Measurements from ENCODE around the gene GPRC6A. TPM values are rescaled to one million over a fixed set of nuclear protein-coding genes. Genes with fewer than 3 reads are reported as not detected.

Gene GPRC6A
- total and polyA plus RNA-seq, 10 of the 15 experiments (the other 5 are each of a cell fraction or from before 2014, with no cell fraction given), result not detected

DNA sequence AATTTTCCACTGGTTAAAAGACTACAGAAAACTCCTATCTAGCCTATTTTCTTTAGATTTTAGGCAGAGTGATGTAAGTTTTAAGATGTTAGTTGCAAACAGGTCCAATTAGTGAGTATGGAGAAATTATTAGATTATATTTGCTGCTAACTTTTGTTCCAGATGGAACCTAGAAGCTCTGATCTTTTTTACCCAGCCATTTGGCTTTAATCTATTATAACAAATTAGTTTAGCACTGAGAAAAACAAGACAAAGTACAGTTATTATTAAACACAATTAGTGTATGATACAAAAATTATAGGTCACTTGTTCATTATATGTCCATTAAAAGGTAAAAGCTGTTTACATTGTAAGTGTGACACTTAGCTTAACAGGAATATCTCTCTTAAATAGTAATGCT is 65.8 kb downstream of the GPRC6A start:
- Histone ChIP-seq H3K27ac (ENCODE audit: control insufficient read depth, insufficient read depth) (no peak overlapping the region), H3K9me3 (replicated peaks; ENCODE audit: control insufficient read depth, insufficient read depth, low read length) (no peaks in the 10 kb centered on the region), H2AFZ (ENCODE audit: control insufficient read depth, low read depth, low read length) (no peak overlapping the region), H4K20me1 (ENCODE audit: control insufficient read depth, insufficient read depth) (no peaks in the 10 kb centered on the region), H3K36me3 (ENCODE audit: control insufficient read depth in 2 of 2, insufficient read depth in 2 of 2, low read length in 1 of 2) (no peaks in the 10 kb centered on the region), H3K27me3 (replicated peaks in 1 of 2; ENCODE audit: control insufficient read depth in 2 of 2, insufficient read depth in 2 of 2, low read length in 1 of 2) (peaks cover 0 to 13% of the 10 kb centered on the region in 2 experiments; a peak in 3 of 4 replicates), H3K9ac (ENCODE audit: control insufficient read depth, insufficient read depth, low read length) (no peak overlapping the region), H3K79me2 (ENCODE audit: control insufficient read depth, insufficient read depth, low read length) (no peaks in the 10 kb centered on the region), H3K4me2 (ENCODE audit: control insufficient read depth, insufficient read depth) (no peak overlapping the region), H3K4me1 (ENCODE audit: control insufficient read depth, insufficient read depth, low read length) (no peaks in the 10 kb centered on the region), H3K4me3 (no peak overlapping the region)
- TF ChIP-seq NFXL1 (IDR thresholded peaks at IDR 0.05; ENCODE audit: borderline replicate concordance) (no peak), HDAC6 (IDR thresholded peaks at IDR 0.05; ENCODE audit: unreplicated experiment) (no peak), NFIC (IDR thresholded peaks at IDR 0.05; ENCODE audit: low read depth, low read length) (no peak)
- TF ChIP-seq, protein P1, sequence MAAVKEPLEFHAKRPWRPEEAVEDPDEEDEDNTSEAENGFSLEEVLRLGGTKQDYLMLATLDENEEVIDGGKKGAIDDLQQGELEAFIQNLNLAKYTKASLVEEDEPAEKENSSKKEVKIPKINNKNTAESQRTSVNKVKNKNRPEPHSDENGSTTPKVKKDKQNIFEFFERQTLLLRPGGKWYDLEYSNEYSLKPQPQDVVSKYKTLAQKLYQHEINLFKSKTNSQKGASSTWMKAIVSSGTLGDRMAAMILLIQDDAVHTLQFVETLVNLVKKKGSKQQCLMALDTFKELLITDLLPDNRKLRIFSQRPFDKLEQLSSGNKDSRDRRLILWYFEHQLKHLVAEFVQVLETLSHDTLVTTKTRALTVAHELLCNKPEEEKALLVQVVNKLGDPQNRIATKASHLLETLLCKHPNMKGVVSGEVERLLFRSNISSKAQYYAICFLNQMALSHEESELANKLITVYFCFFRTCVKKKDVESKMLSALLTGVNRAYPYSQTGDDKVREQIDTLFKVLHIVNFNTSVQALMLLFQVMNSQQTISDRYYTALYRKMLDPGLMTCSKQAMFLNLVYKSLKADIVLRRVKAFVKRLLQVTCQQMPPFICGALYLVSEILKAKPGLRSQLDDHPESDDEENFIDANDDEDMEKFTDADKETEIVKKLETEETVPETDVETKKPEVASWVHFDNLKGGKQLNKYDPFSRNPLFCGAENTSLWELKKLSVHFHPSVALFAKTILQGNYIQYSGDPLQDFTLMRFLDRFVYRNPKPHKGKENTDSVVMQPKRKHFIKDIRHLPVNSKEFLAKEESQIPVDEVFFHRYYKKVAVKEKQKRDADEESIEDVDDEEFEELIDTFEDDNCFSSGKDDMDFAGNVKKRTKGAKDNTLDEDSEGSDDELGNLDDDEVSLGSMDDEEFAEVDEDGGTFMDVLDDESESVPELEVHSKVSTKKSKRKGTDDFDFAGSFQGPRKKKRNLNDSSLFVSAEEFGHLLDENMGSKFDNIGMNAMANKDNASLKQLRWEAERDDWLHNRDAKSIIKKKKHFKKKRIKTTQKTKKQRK (IDR thresholded peaks at IDR 0.05; ENCODE audit: low read depth, low read length), result no peak
- intact Hi-C loops (cut with micrococcal nuclease; ENCODE audit: unreplicated experiment) (no loop called here), in situ Hi-C loops (cut with MboI) (no loop called here)
- FAIRE-seq, result no peak
- RAD21 ChIA-PET (ENCODE audit: unreplicated experiment), result interaction anchor here (0.9 kb wide), 1 partner anchor 22 kb away, joined by 3 read pairs; no protein-coding TSS in a partner anchor
- POLR2A ChIA-PET, result no interaction called here
- CTCF ChIA-PET, result no interaction called here
- no peak for ATAC-seq
- SMC1A ChIA-PET (ENCODE audit: uncharacterized antibody, unreplicated experiment), result interaction anchor here (0.6 kb wide), 1 partner anchor 153 kb away, joined by 4 read pairs; no protein-coding TSS in a partner anchor
- no TSS peak for BruUV-seq (replicated peaks)
- no peak for DNase-seq (ENCODE audit: low read depth, low spot score)

DNA sequence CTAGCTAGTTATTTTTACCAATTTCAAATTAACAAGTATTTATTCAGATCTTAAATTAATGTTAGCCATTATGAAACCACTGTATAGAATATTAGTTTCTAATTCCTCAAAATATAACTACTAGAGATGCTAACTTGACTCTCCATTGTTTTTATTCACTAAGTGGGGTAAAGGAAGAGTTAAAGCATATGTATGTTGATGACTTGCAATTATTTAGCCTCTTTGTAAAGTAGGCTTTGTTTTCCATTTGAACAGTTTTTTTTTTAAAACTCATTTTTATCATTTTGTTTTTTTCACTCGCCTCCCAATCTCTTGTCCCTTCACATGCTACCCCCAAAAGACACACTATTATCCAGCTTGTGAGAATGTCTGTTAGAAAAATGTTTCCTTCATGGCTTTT is 66.6 kb downstream of the GPRC6A start:
- POLR2A ChIA-PET, result no interaction called here
- no TSS peak for BruUV-seq (replicated peaks)

More for the DNA sequence above, 66.6 kb downstream of the GPRC6A start:
- in situ Hi-C loops (cut with MboI), result no loop called here
- ChIA-PET CTCF (no interaction called here), SMC1A (ENCODE audit: uncharacterized antibody, unreplicated experiment) (no interaction called here), RAD21 (ENCODE audit: unreplicated experiment) (no interaction called here)
- DNase-seq (ENCODE audit: low read depth, low spot score), result no peak
- Histone ChIP-seq H3K27ac (ENCODE audit: control insufficient read depth, insufficient read depth) (no peak overlapping the region), H3K36me3 (ENCODE audit: control insufficient read depth in 2 of 2, insufficient read depth in 2 of 2, low read length in 1 of 2) (no peaks in the 10 kb centered on the region), H3K27me3 (replicated peaks in 1 of 2; ENCODE audit: control insufficient read depth in 2 of 2, insufficient read depth in 2 of 2, low read length in 1 of 2) (peaks cover 0 to 13% of the 10 kb centered on the region in 2 experiments; a peak in 3 of 4 replicates), H4K20me1 (ENCODE audit: control insufficient read depth, insufficient read depth) (no peaks in the 10 kb centered on the region), H3K4me1 (ENCODE audit: control insufficient read depth, insufficient read depth, low read length) (no peaks in the 10 kb centered on the region), H2AFZ (ENCODE audit: control insufficient read depth, low read depth, low read length) (no peak overlapping the region), H3K4me3 (no peak overlapping the region), H3K9me3 (replicated peaks; ENCODE audit: control insufficient read depth, insufficient read depth, low read length) (no peaks in the 10 kb centered on the region), H3K79me2 (ENCODE audit: control insufficient read depth, insufficient read depth, low read length) (no peaks in the 10 kb centered on the region), H3K9ac (ENCODE audit: control insufficient read depth, insufficient read depth, low read length) (no peak overlapping the region), H3K4me2 (ENCODE audit: control insufficient read depth, insufficient read depth) (no peak overlapping the region)
- no peak for ATAC-seq
- 0% methylated on average over 1 of the region's 1 CpG for WGBS (ENCODE audit: insufficient coverage, insufficient replicate concordance, low lambda C conversion rate, missing lambda C conversion rate)
- intact Hi-C loops (cut with micrococcal nuclease; ENCODE audit: unreplicated experiment), result no loop called here
- FAIRE-seq, result no peak
- TF ChIP-seq, protein P2, sequence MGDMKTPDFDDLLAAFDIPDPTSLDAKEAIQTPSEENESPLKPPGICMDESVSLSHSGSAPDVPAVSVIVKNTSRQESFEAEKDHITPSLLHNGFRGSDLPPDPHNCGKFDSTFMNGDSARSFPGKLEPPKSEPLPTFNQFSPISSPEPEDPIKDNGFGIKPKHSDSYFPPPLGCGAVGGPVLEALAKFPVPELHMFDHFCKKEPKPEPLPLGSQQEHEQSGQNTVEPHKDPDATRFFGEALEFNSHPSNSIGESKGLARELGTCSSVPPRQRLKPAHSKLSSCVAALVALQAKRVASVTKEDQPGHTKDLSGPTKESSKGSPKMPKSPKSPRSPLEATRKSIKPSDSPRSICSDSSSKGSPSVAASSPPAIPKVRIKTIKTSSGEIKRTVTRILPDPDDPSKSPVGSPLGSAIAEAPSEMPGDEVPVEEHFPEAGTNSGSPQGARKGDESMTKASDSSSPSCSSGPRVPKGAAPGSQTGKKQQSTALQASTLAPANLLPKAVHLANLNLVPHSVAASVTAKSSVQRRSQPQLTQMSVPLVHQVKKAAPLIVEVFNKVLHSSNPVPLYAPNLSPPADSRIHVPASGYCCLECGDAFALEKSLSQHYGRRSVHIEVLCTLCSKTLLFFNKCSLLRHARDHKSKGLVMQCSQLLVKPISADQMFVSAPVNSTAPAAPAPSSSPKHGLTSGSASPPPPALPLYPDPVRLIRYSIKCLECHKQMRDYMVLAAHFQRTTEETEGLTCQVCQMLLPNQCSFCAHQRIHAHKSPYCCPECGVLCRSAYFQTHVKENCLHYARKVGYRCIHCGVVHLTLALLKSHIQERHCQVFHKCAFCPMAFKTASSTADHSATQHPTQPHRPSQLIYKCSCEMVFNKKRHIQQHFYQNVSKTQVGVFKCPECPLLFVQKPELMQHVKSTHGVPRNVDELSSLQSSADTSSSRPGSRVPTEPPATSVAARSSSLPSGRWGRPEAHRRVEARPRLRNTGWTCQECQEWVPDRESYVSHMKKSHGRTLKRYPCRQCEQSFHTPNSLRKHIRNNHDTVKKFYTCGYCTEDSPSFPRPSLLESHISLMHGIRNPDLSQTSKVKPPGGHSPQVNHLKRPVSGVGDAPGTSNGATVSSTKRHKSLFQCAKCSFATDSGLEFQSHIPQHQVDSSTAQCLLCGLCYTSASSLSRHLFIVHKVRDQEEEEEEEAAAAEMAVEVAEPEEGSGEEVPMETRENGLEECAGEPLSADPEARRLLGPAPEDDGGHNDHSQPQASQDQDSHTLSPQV (IDR thresholded peaks at IDR 0.05), result no peak
- TF ChIP-seq ZNF274 (IDR thresholded peaks at IDR 0.05; ENCODE audit: insufficient read depth, insufficient read length), result no peak
- TF ChIP-seq ESRRA (IDR thresholded peaks at IDR 0.05; ENCODE audit: low read length), result no peak
- no peak for TF ChIP-seq NBN (IDR thresholded peaks at IDR 0.05)
- TF ChIP-seq CREB1 (IDR thresholded peaks at IDR 0.05; ENCODE audit: low read depth), result no peak
- TF ChIP-seq PAX5 (IDR thresholded peaks at IDR 0.05; ENCODE audit: borderline replicate concordance, low read depth, low read length), result no peak
